ENCODE results near the gene ATP5F1D. TPM values are rescaled to one million over a fixed set of nuclear protein-coding genes. Genes with fewer than 3 reads are reported as not detected.
A peak's percentile ranks its signal among the peaks of the same experiment; 100 is the strongest.

The ATP5F1D gene
- total RNA-seq, 1 donor from 2014 or later, result 110 TPM

DNA sequence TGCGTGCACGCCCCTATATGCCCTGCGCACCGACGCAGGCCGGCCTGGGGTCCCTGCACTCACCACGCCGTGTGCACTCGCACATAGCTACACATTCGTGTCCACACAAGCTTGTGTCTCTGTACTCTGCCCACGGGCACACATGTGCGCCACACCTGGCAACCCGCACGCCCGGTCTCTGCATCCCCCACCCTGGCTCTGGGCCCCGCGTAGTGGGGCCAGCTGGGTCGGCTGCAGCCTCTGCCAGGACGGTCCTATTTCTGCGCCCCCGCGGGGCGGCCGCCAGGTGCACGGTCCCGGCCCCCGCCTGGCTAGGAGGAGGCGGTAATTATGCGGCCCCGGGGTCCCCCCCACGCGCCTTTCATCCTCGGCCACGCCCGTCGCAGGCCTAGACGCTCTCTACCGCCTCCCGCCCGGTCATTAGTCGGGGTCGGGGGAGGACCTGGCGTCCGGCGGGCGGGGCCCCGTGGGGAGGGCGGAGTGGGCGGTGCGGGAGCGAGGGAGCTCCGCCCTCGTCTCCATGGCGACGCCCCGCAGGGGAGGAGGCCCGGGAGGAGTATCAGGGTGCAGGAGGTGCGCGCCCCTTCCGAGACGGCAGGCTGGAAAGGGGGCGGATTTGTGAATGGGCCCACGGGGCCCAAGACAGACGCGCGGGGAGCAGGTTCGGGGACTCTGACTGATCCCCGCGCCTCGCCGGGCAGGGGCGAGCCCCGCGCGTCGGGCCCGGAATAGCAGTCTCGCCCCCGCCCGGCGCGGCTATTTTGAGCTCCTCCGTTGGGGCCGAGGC lies 24.8 kb downstream of the ATP5F1D start:
- H3K4me1 Mint-ChIP-seq (ENCODE audit: low read depth), result peaks cover 74% of the 10 kb centered on the region
- no peak for DNase-seq (ENCODE audit: low spot score)
- peak overlapping the region; percentile 96 for H3K27ac Mint-ChIP-seq (ENCODE audit: unreplicated experiment)
- TF ChIP-seq, protein P1, sequence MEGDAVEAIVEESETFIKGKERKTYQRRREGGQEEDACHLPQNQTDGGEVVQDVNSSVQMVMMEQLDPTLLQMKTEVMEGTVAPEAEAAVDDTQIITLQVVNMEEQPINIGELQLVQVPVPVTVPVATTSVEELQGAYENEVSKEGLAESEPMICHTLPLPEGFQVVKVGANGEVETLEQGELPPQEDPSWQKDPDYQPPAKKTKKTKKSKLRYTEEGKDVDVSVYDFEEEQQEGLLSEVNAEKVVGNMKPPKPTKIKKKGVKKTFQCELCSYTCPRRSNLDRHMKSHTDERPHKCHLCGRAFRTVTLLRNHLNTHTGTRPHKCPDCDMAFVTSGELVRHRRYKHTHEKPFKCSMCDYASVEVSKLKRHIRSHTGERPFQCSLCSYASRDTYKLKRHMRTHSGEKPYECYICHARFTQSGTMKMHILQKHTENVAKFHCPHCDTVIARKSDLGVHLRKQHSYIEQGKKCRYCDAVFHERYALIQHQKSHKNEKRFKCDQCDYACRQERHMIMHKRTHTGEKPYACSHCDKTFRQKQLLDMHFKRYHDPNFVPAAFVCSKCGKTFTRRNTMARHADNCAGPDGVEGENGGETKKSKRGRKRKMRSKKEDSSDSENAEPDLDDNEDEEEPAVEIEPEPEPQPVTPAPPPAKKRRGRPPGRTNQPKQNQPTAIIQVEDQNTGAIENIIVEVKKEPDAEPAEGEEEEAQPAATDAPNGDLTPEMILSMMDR (IDR thresholded peaks at IDR 0.05), result no peak
- H3K9me3 Mint-ChIP-seq (ENCODE audit: low read depth), result no peaks in the 10 kb centered on the region
- peaks cover 10% of the 10 kb centered on the region for H3K36me3 Mint-ChIP-seq (ENCODE audit: low read depth)
- H3K4me3 Mint-ChIP-seq (ENCODE audit: unreplicated experiment), result peak overlapping the region; percentile 47
- no peaks in the 10 kb centered on the region for H3K27me3 Mint-ChIP-seq (ENCODE audit: low read depth)

DNA sequence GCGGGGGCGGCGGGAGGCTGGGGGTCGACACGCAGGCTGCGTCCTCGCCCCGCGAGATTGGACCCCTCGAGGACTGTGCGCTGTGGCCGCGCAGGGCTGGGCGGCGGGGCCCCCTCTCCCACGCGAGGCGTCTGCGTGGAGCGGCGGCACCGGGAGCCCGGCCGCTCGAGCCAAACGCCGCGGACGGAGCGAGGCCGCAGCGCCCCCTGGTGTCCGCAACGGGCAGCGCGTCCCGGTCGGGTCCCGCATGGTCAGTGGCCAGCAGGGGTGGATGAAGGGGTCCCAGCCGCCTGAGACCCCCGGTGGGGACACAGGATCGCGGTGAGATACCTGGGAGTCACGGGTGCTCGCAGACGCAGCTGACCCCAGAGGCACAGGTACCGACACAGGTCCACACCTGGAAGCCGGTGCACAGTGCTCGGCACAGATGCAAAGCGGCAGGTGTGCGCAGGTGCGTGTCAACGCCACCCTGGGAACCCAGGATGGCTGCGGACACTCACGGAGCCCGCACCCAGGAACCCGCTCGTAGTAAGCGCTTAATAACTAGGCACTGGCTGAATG lies 25.4 kb downstream of the ATP5F1D start:
- TF ChIP-seq, protein P1 (IDR thresholded peaks at IDR 0.05), result peak; percentile 98
- peaks cover 17% of the 10 kb centered on the region for H3K36me3 Mint-ChIP-seq (ENCODE audit: low read depth)
- no peaks in the 10 kb centered on the region for H3K9me3 Mint-ChIP-seq (ENCODE audit: low read depth)
- H3K4me3 Mint-ChIP-seq (ENCODE audit: unreplicated experiment), result peak overlapping the region; percentile 9
- peak overlapping the region; percentile 74 for H3K27ac Mint-ChIP-seq (ENCODE audit: unreplicated experiment)
- H3K27me3 Mint-ChIP-seq (ENCODE audit: low read depth), result no peaks in the 10 kb centered on the region
- H3K4me1 Mint-ChIP-seq (ENCODE audit: low read depth), result peaks cover 74% of the 10 kb centered on the region
- no peak for DNase-seq (ENCODE audit: low spot score)

DNA sequence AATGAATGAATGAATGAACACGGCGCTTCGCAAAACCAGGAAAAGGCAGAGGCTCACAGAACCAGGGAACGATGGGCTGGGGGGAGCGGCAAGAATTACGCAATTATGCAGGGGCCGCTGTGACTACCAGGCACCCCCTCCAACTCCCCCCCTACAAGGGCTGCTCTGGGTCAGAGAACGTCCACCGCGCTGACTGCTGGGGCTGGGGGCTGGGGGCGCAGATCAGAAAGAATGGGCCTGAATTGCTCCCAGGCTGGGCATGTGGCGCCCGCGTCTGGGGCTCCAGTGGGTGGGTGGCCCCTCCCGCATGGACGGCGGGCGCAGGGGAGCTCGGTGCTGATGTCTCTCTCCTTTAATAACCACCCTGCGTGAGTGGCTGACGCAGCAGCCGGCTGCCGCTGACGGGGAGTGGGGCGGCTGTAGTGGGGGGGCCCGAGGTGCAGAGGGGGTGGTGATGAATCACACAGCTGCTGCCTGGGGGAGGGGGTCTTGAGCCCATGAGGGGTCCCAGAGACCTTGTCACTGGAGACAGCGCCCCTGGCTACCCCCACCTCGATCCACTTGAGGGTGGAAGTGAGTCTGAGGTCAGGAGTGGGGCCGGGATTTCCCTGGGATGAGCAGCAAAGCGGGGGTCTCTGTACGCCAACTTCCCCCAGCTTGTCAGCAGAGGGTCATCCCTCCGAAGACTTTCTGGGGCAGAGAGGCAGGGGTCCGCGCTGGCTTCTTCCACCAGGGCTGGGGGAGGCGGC lies 26.1 kb downstream of the ATP5F1D start:
- Mint-ChIP-seq H3K27me3 (ENCODE audit: low read depth) (no peaks in the 10 kb centered on the region), H3K4me1 (ENCODE audit: low read depth) (peaks cover 74% of the 10 kb centered on the region), H3K9me3 (ENCODE audit: low read depth) (no peaks in the 10 kb centered on the region), H3K27ac (ENCODE audit: unreplicated experiment) (peak overlapping the region; percentile 74), H3K4me3 (ENCODE audit: unreplicated experiment) (no peak overlapping the region), H3K36me3 (ENCODE audit: low read depth) (peaks cover 21% of the 10 kb centered on the region)
- TF ChIP-seq, protein P1 (IDR thresholded peaks at IDR 0.05), result no peak
- no peak for DNase-seq (ENCODE audit: low spot score)

DNA sequence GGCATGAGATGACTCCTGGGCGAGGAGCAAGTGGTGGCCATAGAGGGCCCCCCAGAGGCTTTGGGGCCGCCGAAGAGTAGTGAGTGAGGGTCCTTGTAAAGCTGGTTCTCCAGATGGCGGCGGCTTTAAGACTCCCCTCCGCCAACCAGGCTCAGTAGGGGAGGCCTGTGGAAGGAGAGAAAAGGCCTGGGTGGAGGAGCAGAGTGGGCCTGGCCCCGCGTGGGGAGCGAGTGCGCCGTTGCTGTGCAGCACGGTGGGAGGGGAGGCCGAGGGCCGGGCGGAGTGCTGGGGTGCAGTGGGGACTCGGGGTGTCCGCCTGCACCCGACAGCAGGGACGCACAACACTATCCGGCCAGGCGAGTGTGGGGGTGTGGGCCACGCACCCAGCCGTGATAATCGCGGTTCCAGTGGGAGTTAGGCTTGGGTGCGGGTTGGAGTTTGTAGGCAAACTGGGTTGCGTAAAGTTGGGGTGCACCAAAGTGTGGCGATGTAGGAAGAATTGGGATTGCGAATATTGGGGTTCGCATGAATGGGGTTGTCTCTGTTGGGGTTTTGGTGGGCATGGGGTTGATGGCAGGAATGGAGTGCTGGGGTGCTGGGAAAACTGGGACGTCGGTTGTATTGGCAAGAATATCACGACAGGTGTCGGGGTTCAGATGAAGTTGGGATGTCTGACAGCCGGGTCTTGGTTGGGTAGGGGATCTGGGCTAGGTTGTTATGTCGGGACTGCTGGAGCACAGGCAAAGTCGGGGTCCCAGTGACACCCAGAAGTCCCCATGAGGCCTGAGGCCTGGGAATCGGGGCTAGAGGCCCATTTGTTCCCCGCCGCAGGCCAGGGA lies 26.9 kb downstream of the ATP5F1D start:
- peak overlapping the region; percentile 84 for H3K27ac Mint-ChIP-seq (ENCODE audit: unreplicated experiment)
- H3K4me3 Mint-ChIP-seq (ENCODE audit: unreplicated experiment), result no peak overlapping the region
- peaks cover 27% of the 10 kb centered on the region for H3K36me3 Mint-ChIP-seq (ENCODE audit: low read depth)
- TF ChIP-seq, protein P1 (IDR thresholded peaks at IDR 0.05), result no peak
- peaks cover 72% of the 10 kb centered on the region for H3K4me1 Mint-ChIP-seq (ENCODE audit: low read depth)
- DNase-seq (ENCODE audit: low spot score), result no peak
- H3K9me3 Mint-ChIP-seq (ENCODE audit: low read depth), result no peaks in the 10 kb centered on the region
- no peaks in the 10 kb centered on the region for H3K27me3 Mint-ChIP-seq (ENCODE audit: low read depth)
